GM23338 (cell line): ENCODE results near the gene OTOS.

Experiments used
- CREB1 ChIP-seq: fragments of 250-450 bp; sonication (Bioruptor Pico); IDR thresholded peaks from 2 replicates; pipeline ENCODE4 v1.5.0; 2020; ENCODE audit warnings: low read depth, mild to moderate bottlenecking, moderate library complexity
- CTCF ChIP-seq, 2 experiments: fragments of 200-600 bp in 1 of 2; sonication (generic) in 1 of 2; conservative IDR thresholded peaks; 2 replicates each; pipeline versions ENCODE4 v1.5.1 to v1.6.1; 2016 to 2017; ENCODE audit warnings: antibody characterized with exemption in 2 of 2, low read depth in 2 of 2, mild to moderate bottlenecking in 2 of 2, moderate library complexity in 1 of 2
- EZH2 ChIP-seq: fragments of 200-600 bp; sonication (generic); IDR thresholded peaks from one replicate; pipeline ENCODE4 v1.8.0; 2017; ENCODE audit warnings: antibody characterized with exemption, mild to moderate bottlenecking, low read depth; ENCODE audit not compliant: unreplicated experiment
- REST ChIP-seq: IDR thresholded peaks from one replicate; pipeline ENCODE4 v1.6.1; 2018; ENCODE audit warnings: antibody characterized with exemption; ENCODE audit not compliant: unreplicated experiment
- STAT1 ChIP-seq: IDR thresholded peaks from one replicate; pipeline ENCODE4 v1.6.1; 2016; ENCODE audit warnings: antibody characterized with exemption; ENCODE audit not compliant: unreplicated experiment
- ZNF462 ChIP-seq: fragments of 250-450 bp; sonication (Bioruptor Pico); IDR thresholded peaks from 2 replicates; pipeline ENCODE4 v1.5.0; 2020; ENCODE audit warnings: mild to moderate bottlenecking, moderate library complexity

- TF ChIP-seq CTCF (conservative IDR thresholded peaks at IDR 0.05; ENCODE audit: low read depth in 2 of 2) (no peak), EZH2 (no peak), ZNF462 (CRISPR knock-in tag) (no peak), CREB1 (CRISPR knock-in tag) (no peak), STAT1 (no peak), REST (no peak)
These were observed 18.8 kb downstream of the OTOS start for GRCh38 chr2:240121675-240122074.
